SK-N-SH treated with all-trans-retinoic acid at 6 μM for 48 hours (cell line): ENCODE results near the gene CMIP.

Experiments used
- ATAC-seq: fragments of 200-7000 bp; cut with Tn5 transposase; 3 replicates; pipeline ENCODE4 v1.9.1; 2020; ENCODE audit warnings: mild to moderate bottlenecking, moderate library complexity
- ARNTL ChIP-seq: fragments of 450-650 bp; formaldehyde crosslinking; IDR thresholded peaks from 2 replicates; pipeline ENCODE4 v1.5.0; 2020; ENCODE audit warnings: low read depth, mild to moderate bottlenecking, moderate library complexity, borderline replicate concordance
- BACH2 ChIP-seq: fragments of 250-450 bp; sonication (Bioruptor Pico); IDR thresholded peaks from 2 replicates; pipeline ENCODE4 v1.9.0; 2021; ENCODE audit warnings: mild to moderate bottlenecking, borderline replicate concordance
- ESRRG ChIP-seq: fragments of 250-450 bp; sonication (Bioruptor Pico); IDR thresholded peaks from 2 replicates; pipeline ENCODE4 v1.6.1; 2021; ENCODE audit warnings: mild to moderate bottlenecking
- GLIS3 ChIP-seq: fragments of 250-450 bp; sonication (Bioruptor Pico); IDR thresholded peaks from 2 replicates; pipeline ENCODE4 v1.5.0; 2020; ENCODE audit warnings: mild to moderate bottlenecking, moderate library complexity
- OSR1 ChIP-seq: fragments of 250-450 bp; sonication (Bioruptor Pico); IDR thresholded peaks from 2 replicates; pipeline ENCODE4 v1.8.0; 2022; ENCODE audit warnings: moderate library complexity, mild to moderate bottlenecking, inconsistent platforms
- PPARA ChIP-seq: fragments of 250-450 bp; sonication (Bioruptor Pico); IDR thresholded peaks from 2 replicates; pipeline ENCODE4 v1.5.0; 2020; ENCODE audit warnings: mild to moderate bottlenecking, borderline replicate concordance
- RARB ChIP-seq: fragments of 250-450 bp; sonication (Bioruptor Pico); IDR thresholded peaks from 2 replicates; pipeline ENCODE4 v1.8.0; 2021; ENCODE audit warnings: mild to moderate bottlenecking, moderate library complexity
- TCF4 ChIP-seq: fragments of 250-450 bp; sonication (Bioruptor Pico); IDR thresholded peaks from 2 replicates; pipeline ENCODE4 v1.8.0; 2021; ENCODE audit warnings: mild to moderate bottlenecking, moderate library complexity, borderline replicate concordance
- TOX ChIP-seq: fragments of 250-450 bp; sonication (Bioruptor Pico); IDR thresholded peaks from 2 replicates; pipeline ENCODE4 v1.8.0; 2021; ENCODE audit warnings: mild to moderate bottlenecking, moderate library complexity, borderline replicate concordance
- ZC3H10 ChIP-seq: fragments of 250-450 bp; sonication (Bioruptor Pico); IDR thresholded peaks from 2 replicates; pipeline ENCODE4 v1.5.1; 2021; ENCODE audit warnings: mild to moderate bottlenecking, moderate library complexity
- ZFP30 ChIP-seq: fragments of 450-650 bp; formaldehyde crosslinking; IDR thresholded peaks from 2 replicates; pipeline ENCODE4 v1.5.0; 2022; ENCODE audit warnings: mild to moderate bottlenecking, moderate library complexity
- ZNF565 ChIP-seq: fragments of 450-650 bp; formaldehyde crosslinking; conservative IDR thresholded peaks from 2 replicates; pipeline ENCODE4 v1.5.0; 2020; ENCODE audit warnings: low read depth, mild to moderate bottlenecking, moderate library complexity
- ZNF70 ChIP-seq: fragments of 450-650 bp; formaldehyde crosslinking; IDR thresholded peaks from 2 replicates; pipeline ENCODE4 v1.5.0; 2020; ENCODE audit warnings: mild to moderate bottlenecking, moderate library complexity
- ZNF8 ChIP-seq: fragments of 450-650 bp; formaldehyde crosslinking; IDR thresholded peaks from 2 replicates; pipeline ENCODE4 v1.5.0; 2020; ENCODE audit warnings: mild to moderate bottlenecking, moderate library complexity
- TF ChIP-seq, protein P1 (sequence below): fragments of 250-450 bp; sonication (Bioruptor Pico); IDR thresholded peaks from 2 replicates; pipeline ENCODE4 v1.5.1; 2021; ENCODE audit warnings: mild to moderate bottlenecking, moderate library complexity
- TF ChIP-seq, protein P2 (sequence below): fragments of 250-450 bp; sonication (Bioruptor Pico); IDR thresholded peaks from 2 replicates; pipeline ENCODE4 v1.8.0; 2020; ENCODE audit warnings: mild to moderate bottlenecking, moderate library complexity, borderline replicate concordance
- TF ChIP-seq, protein P3 (sequence below): fragments of 250-450 bp; sonication (Bioruptor Pico); IDR thresholded peaks from 2 replicates; pipeline ENCODE4 v1.5.1; 2020; ENCODE audit warnings: low read depth, mild to moderate bottlenecking, moderate library complexity
- TF ChIP-seq, protein P4 (sequence below): fragments of 250-450 bp; sonication (Bioruptor Pico); IDR thresholded peaks from 2 replicates; pipeline ENCODE4 v1.8.0; 2021; ENCODE audit warnings: low read depth, mild to moderate bottlenecking, moderate library complexity, borderline replicate concordance
- TF ChIP-seq, protein P5 (sequence below): fragments of 250-450 bp; sonication (Bioruptor Pico); IDR thresholded peaks from 2 replicates; pipeline ENCODE4 v1.5.0; 2020; ENCODE audit warnings: mild to moderate bottlenecking, moderate library complexity

Gene CMIP

DNA sequence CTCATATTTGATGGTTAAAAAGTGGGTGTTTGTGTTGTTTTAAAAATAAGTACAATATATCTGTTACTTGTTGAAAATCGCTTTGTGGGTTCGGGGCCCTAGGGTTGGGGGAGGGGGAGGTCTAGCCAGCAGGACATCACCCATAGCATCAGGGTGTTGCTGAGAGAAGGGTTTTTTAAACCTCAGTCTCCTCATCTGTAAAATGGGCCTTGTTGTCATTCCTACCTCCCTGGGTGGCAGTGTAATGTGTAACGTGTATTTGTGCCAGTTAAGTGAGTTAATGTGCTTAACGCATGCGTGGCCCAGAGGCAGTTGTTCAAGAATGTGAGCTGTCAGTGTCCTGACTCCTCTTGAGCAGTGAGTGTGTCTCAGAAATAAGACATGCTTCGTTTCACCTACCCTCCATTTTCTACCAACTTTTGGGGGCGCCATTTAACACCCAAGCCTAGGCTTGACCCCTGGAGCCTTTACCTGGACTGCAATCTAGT lies 129.0 kb downstream of the CMIP start (continued):
- no peak for TF ChIP-seq TOX (CRISPR knock-in tag)
- TF ChIP-seq, protein P1, sequence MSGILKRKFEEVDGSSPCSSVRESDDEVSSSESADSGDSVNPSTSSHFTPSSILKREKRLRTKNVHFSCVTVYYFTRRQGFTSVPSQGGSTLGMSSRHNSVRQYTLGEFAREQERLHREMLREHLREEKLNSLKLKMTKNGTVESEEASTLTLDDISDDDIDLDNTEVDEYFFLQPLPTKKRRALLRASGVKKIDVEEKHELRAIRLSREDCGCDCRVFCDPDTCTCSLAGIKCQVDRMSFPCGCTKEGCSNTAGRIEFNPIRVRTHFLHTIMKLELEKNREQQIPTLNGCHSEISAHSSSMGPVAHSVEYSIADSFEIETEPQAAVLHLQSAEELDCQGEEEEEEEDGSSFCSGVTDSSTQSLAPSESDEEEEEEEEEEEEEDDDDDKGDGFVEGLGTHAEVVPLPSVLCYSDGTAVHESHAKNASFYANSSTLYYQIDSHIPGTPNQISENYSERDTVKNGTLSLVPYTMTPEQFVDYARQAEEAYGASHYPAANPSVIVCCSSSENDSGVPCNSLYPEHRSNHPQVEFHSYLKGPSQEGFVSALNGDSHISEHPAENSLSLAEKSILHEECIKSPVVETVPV: no peak
- TF ChIP-seq ZC3H10 (CRISPR knock-in tag): no peak
- no peak for TF ChIP-seq ZNF565 (CRISPR knock-in tag)
- TF ChIP-seq BACH2 (CRISPR knock-in tag): no peak

DNA sequence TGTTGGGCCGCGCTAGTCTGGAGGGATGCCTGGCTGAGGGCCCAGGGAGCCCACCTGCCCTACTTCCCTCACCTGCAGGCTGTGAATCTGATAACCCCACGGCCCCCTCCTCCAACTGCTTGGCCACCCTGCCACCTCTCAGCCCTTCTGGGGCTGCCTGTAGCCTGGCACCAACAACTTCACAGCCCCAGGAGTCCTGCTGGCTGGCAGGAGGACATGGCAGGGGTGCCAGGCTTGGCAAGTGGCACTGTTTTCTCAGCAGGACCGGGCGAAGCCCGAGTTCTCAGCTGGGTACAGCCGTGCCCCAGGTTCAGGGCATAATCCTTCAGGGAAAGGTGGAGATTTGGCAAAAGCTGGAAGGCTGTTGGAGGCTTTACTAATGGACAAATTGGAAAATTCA lies 129.6 kb downstream of the CMIP start:
- ATAC-seq: no peak
- TF ChIP-seq TCF4 (CRISPR knock-in tag) (no peak), GLIS3 (no peak), OSR1 (CRISPR knock-in tag) (no peak), ESRRG (CRISPR knock-in tag) (no peak), ZNF8 (CRISPR knock-in tag) (no peak), ZNF565 (CRISPR knock-in tag) (no peak), ZNF70 (no peak), ARNTL (CRISPR knock-in tag) (no peak), ZC3H10 (CRISPR knock-in tag) (no peak), PPARA (CRISPR knock-in tag) (no peak)
- TF ChIP-seq, protein P1: no peak
- TF ChIP-seq, protein P2, sequence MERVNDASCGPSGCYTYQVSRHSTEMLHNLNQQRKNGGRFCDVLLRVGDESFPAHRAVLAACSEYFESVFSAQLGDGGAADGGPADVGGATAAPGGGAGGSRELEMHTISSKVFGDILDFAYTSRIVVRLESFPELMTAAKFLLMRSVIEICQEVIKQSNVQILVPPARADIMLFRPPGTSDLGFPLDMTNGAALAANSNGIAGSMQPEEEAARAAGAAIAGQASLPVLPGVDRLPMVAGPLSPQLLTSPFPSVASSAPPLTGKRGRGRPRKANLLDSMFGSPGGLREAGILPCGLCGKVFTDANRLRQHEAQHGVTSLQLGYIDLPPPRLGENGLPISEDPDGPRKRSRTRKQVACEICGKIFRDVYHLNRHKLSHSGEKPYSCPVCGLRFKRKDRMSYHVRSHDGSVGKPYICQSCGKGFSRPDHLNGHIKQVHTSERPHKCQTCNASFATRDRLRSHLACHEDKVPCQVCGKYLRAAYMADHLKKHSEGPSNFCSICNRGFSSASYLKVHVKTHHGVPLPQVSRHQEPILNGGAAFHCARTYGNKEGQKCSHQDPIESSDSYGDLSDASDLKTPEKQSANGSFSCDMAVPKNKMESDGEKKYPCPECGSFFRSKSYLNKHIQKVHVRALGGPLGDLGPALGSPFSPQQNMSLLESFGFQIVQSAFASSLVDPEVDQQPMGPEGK (CRISPR knock-in tag): no peak
- TF ChIP-seq, protein P3, sequence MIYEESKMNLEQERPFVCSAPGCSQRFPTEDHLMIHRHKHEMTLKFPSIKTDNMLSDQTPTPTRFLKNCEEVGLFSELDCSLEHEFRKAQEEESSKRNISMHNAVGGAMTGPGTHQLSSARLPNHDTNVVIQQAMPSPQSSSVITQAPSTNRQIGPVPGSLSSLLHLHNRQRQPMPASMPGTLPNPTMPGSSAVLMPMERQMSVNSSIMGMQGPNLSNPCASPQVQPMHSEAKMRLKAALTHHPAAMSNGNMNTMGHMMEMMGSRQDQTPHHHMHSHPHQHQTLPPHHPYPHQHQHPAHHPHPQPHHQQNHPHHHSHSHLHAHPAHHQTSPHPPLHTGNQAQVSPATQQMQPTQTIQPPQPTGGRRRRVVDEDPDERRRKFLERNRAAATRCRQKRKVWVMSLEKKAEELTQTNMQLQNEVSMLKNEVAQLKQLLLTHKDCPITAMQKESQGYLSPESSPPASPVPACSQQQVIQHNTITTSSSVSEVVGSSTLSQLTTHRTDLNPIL (CRISPR knock-in tag): no peak
- TF ChIP-seq, protein P4, sequence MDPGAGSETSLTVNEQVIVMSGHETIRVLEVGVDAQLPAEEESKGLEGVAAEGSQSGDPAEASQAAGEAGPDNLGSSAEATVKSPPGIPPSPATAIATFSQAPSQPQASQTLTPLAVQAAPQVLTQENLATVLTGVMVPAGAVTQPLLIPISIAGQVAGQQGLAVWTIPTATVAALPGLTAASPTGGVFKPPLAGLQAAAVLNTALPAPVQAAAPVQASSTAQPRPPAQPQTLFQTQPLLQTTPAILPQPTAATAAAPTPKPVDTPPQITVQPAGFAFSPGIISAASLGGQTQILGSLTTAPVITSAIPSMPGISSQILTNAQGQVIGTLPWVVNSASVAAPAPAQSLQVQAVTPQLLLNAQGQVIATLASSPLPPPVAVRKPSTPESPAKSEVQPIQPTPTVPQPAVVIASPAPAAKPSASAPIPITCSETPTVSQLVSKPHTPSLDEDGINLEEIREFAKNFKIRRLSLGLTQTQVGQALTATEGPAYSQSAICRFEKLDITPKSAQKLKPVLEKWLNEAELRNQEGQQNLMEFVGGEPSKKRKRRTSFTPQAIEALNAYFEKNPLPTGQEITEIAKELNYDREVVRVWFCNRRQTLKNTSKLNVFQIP (CRISPR knock-in tag): no peak

DNA sequence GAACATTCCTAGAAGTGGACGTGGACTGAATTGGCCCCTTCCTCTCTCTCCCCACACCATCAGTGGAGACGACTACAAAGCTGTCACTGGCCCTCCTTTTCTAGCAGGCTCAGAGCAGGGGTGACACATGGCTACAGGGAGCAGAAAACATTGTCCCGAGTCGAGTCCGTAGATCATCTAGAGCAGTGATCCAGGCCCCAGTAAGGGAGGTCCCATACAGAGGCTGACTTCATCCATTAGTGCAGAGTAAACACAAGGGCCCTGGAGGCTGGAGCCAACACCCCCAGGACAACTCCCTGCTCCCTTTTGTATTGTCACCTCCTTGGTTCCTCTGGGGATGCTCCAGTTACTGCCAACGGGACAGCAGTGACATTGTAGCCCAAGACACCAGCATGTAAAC lies 130.7 kb downstream of the CMIP start:
- ATAC-seq: no peak
- TF ChIP-seq ARNTL (CRISPR knock-in tag) (no peak), OSR1 (CRISPR knock-in tag) (no peak), ZNF8 (CRISPR knock-in tag) (no peak), ZFP30 (no peak), RARB (CRISPR knock-in tag) (no peak), TCF4 (CRISPR knock-in tag) (no peak), BACH2 (CRISPR knock-in tag) (no peak)
- TF ChIP-seq, protein P5, sequence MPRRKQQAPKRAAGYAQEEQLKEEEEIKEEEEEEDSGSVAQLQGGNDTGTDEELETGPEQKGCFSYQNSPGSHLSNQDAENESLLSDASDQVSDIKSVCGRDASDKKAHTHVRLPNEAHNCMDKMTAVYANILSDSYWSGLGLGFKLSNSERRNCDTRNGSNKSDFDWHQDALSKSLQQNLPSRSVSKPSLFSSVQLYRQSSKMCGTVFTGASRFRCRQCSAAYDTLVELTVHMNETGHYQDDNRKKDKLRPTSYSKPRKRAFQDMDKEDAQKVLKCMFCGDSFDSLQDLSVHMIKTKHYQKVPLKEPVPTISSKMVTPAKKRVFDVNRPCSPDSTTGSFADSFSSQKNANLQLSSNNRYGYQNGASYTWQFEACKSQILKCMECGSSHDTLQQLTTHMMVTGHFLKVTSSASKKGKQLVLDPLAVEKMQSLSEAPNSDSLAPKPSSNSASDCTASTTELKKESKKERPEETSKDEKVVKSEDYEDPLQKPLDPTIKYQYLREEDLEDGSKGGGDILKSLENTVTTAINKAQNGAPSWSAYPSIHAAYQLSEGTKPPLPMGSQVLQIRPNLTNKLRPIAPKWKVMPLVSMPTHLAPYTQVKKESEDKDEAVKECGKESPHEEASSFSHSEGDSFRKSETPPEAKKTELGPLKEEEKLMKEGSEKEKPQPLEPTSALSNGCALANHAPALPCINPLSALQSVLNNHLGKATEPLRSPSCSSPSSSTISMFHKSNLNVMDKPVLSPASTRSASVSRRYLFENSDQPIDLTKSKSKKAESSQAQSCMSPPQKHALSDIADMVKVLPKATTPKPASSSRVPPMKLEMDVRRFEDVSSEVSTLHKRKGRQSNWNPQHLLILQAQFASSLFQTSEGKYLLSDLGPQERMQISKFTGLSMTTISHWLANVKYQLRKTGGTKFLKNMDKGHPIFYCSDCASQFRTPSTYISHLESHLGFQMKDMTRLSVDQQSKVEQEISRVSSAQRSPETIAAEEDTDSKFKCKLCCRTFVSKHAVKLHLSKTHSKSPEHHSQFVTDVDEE (CRISPR knock-in tag): no peak
